Stimulated activated CD8-positive, alpha-beta memory T cell treated with anti-CD3 and anti-CD28 coated beads, Interleukin-7, amount 100 ng/mL, for 1 hour (primary cell): ENCODE results near the gene IGFBP2.
"Not testable (repeated sequence)": the region's sequence is repeated elsewhere in the genome, so short reads cannot be mapped to it uniquely, and the experiment has no call there.

Experiments
- DNase-seq, 2 donors: peaks; one replicate each; pipeline ENCODE4 v3.0.0-alpha.2; 2020; ENCODE audit warnings: low read depth in 2 of 2

IGFBP2 gene

GRCh38 chr2:216632952-216633615 lies at the start of gene IGFBP2:
Gene IGFBP2 (plus strand): TSS chr2:216633420. CDS start chr2:216633524, 104 bp downstream.
- DNase-seq: no peak

GRCh38 chr2:216583606-216584005 lies 49.6 kb upstream of the IGFBP2 start:
- no peak for DNase-seq

- DNase-seq: no peak
Measured at GRCh38 chr2:216584112-216584511, 49.1 kb upstream of the IGFBP2 start.

- no peak for DNase-seq
Measured at GRCh38 chr2:216585441-216585840, 47.8 kb upstream of the IGFBP2 start.

- no peak for DNase-seq
Measured at GRCh38 chr2:216588861-216589710, 44.1 kb upstream of the IGFBP2 start.

GRCh38 chr2:216589791-216590190 lies 43.4 kb upstream of the IGFBP2 start:
- no peak for DNase-seq

- DNase-seq: no peak
Measured at GRCh38 chr2:216590780-216591179, 42.4 kb upstream of the IGFBP2 start.

- no peak for DNase-seq
Measured at GRCh38 chr2:216591480-216591879, 41.7 kb upstream of the IGFBP2 start.

GRCh38 chr2:216594081-216594480 lies 39.1 kb upstream of the IGFBP2 start:
- DNase-seq: no peak

- DNase-seq: no peak
Measured at GRCh38 chr2:216596236-216596979, 36.8 kb upstream of the IGFBP2 start.

GRCh38 chr2:216596980-216597509 lies 36.2 kb upstream of the IGFBP2 start:
- DNase-seq: no peak

GRCh38 chr2:216597825-216598224 lies 35.4 kb upstream of the IGFBP2 start:
- DNase-seq: not testable (repeated sequence)

- no peak for DNase-seq
Measured at GRCh38 chr2:216601632-216602409, 31.4 kb upstream of the IGFBP2 start.

GRCh38 chr2:216603010-216603883 lies 30.0 kb upstream of the IGFBP2 start:
- no peak for DNase-seq

- no peak for DNase-seq
Measured at GRCh38 chr2:216603884-216604245, 29.4 kb upstream of the IGFBP2 start.

GRCh38 chr2:216604458-216604857 lies 28.8 kb upstream of the IGFBP2 start:
- no peak for DNase-seq

GRCh38 chr2:216606551-216607276 lies 26.5 kb upstream of the IGFBP2 start:
- DNase-seq: peak in 1 of 2 donors; percentile 4

GRCh38 chr2:216607277-216607560 lies 26.0 kb upstream of the IGFBP2 start:
- no peak for DNase-seq

GRCh38 chr2:216608525-216608924 lies 24.7 kb upstream of the IGFBP2 start:
- DNase-seq: no peak
